HG03575 (cell line): ENCODE data around the gene TAF8.

ENCODE experiments used
- ATAC-seq: cut with Tn5 transposase; IDR thresholded peaks from one replicate; pipeline ENCODE4 v1.9.1; 2021; ENCODE audit not compliant: unreplicated experiment, insufficient number of reproducible peaks, low FRiP score; ENCODE audit errors: extremely low read depth

The TAF8 gene

GRCh38 chr6:42047790-42048405, 2.4 kb upstream of the TAF8 start:
- no peak for ATAC-seq

GRCh38 chr6:42049116-42049809, 1.1 kb upstream of the TAF8 start:
- ATAC-seq, result no peak

GRCh38 chr6:42049948-42050296, 402 bp upstream of the TAF8 start:
- no peak for ATAC-seq

GRCh38 chr6:42051268-42051653, 937 bp downstream of the TAF8 start:
- ATAC-seq, result no peak

- ATAC-seq, result no peak
Observed at GRCh38 chr6:42053601-42054000, 3.3 kb downstream of the TAF8 start.

GRCh38 chr6:42059743-42060142, 9.4 kb downstream of the TAF8 start:
- no peak for ATAC-seq

GRCh38 chr6:42066156-42066675, 15.9 kb downstream of the TAF8 start:
- no peak for ATAC-seq

- ATAC-seq, result no peak
Observed at GRCh38 chr6:42068173-42068572, 17.8 kb downstream of the TAF8 start.

- no peak for ATAC-seq
Observed at GRCh38 chr6:42068872-42069522, 18.7 kb downstream of the TAF8 start.

GRCh38 chr6:42071881-42072583, 21.7 kb downstream of the TAF8 start:
- ATAC-seq, result no peak

GRCh38 chr6:42073287-42073686, 23.0 kb downstream of the TAF8 start:
- ATAC-seq, result no peak

GRCh38 chr6:42075159-42075838, 25.0 kb downstream of the TAF8 start:
- no peak for ATAC-seq

GRCh38 chr6:42078386-42078785, 28.1 kb downstream of the TAF8 start:
- no peak for ATAC-seq

- no peak for ATAC-seq
Observed at GRCh38 chr6:42079941-42080464, 29.7 kb downstream of the TAF8 start.

GRCh38 chr6:42083530-42083929, 33.2 kb downstream of the TAF8 start:
- ATAC-seq, result no peak

GRCh38 chr6:42084889-42085288, 34.6 kb downstream of the TAF8 start:
- ATAC-seq, result no peak

- no peak for ATAC-seq
Observed at GRCh38 chr6:42086046-42087035, 36.0 kb downstream of the TAF8 start.

GRCh38 chr6:42088101-42088591, 37.8 kb downstream of the TAF8 start:
- ATAC-seq, result no peak
